GM21367 (cell line): ENCODE data around the gene C10orf53.
"Not testable (repeated sequence)": the region's sequence is repeated elsewhere in the genome, so short reads cannot be mapped to it uniquely, and the experiment has no call there.

Source experiments
- ATAC-seq: cut with Tn5 transposase; IDR thresholded peaks from one replicate; pipeline ENCODE4 v1.9.1; 2021; ENCODE audit not compliant: unreplicated experiment

The C10orf53 gene

DNA sequence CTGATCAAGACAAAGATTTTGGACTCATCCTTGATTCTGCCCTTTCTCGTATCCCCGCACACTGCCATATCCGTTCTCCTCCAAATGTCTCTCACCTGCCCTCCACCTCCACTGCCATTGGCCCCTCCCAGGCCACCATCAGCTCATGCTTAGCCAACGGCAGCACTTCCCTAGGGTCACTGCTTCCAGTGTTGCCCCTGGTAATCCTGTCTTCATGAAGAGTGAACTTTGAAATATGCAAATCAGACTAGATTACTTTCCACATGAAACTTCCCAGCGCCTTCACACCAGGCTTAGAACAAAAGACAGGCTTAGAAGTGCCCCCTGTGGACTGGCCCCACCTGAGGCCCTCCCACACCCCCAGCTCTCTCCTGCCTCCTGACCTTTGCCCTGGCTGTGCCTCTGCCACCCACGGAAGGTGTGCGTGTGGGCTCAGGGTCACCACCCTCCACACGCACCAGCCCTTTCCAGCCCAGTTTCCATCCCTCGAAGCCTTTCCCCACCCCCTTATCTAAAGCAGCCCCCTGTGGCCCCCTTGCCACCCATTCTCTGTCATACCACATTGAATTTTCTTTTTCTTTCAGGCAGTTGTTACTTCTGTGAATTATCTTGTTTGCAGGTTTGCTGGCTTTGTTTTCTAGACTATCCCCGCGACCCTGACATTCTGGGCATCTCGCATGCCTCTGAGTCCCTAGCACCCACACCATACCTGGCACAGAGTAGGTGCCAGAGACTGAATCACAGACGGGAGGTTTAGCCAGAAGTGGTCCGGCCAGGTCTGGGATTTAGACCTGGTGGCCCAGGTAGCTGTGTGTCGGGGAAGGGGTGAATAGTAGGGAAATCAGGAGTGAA lies 26.8 kb upstream of the C10orf53 start:
- ATAC-seq = no peak

- ATAC-seq = no peak
Measured at GRCh38 chr10:49653273-49653929, 26.1 kb upstream of the C10orf53 start.

DNA sequence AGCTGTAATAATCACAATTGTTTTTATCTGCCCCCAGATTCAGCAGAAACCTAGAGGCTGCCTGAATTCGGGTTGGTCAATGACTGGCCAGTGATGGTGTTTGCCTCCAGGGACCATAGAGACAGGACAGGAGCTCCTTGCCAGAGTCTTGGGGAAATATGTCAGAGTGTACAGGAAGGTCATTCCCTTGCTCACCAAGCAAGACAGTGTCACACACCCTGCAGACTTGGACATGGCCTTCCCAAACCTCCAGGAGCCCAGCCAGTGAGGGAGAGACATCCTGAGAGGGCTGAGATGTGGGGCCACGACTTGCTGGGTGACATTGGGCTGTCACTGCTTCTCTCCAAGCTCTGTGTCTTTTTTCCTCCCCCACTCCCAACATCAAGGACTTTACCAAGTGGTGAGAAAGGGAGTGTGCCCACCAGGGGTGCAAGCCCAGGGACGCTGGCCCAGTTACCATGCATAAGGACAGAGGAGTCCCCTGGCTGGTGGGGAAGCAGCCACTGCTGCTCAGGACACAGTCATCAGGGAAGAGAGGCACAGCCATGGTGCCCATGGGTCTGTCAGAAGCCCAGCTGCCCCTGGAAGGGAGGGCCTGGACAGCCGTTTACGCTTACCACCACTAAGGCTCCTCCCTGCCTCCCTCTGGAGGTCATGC lies 25.3 kb upstream of the C10orf53 start:
- ATAC-seq = no peak

GRCh38 chr10:49655099-49655498 lies 24.4 kb upstream of the C10orf53 start:
- no peak for ATAC-seq

DNA sequence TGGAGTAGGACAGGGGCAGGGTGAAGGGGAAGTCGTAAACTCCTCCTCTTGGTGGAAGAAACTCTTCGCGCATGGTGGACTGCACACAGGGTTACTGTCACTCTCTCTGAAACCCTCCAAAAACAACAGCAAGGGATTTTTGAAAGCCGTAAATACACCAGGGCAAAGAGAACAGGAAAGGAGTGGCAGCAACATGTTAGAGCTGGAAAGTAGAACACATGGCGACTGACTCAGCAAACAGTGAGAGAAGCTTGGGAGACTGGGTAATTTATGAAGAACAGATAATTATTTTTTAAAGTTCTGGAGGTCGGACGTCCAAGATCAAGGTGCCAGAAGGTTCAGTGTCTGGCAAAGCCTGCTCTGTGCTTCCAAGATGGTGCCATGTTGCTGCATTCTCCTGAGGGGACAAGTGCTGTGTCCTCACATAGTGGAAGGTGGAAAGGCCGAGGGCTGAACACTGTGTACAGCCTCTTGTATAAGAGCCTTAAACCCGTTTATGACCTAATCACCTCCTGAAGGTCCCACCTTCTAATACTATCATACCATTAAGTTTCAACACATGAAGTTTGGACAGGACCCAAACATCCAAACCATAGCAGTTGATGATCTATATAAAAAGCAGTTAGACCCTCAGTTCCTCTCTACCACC lies 22.5 kb upstream of the C10orf53 start:
- ATAC-seq = no peak

GRCh38 chr10:49657606-49658005 lies 21.8 kb upstream of the C10orf53 start:
- ATAC-seq = no peak

DNA sequence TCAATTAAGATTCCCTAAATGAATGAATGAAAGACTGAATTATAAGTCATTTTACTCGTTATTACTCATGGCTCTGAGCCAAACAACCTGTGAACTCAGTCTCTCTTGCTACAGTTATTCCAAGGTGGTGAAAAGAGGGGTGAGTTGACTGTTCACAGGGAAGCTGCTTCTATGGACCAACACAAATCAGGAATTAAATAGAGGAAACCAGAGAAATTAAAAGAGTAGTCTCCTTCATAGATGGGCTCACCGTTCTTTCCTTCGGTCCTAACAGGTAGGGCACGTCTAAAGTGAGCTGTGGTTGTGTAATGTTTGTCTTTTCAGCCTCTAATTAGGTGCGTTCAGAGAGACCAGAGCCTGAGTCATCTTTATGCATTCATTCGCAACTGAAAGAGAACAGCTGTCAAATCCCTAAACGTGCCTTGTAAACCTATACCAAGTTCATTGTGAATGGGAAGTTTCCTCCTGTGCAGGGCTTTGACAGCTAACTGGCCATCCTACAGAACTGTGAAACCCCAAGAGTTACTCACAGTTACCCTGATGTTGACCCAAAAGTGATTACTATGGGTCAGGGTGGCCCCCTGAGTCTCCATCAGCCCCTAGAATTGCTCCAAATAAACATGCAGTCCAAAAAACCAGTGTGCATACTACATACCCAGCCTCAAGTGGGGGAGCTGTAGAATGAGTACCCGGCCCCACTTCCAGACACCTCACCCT lies 18.2 kb upstream of the C10orf53 start:
- ATAC-seq = no peak

GRCh38 chr10:49662169-49662830 lies 17.2 kb upstream of the C10orf53 start:
- ATAC-seq = no peak

GRCh38 chr10:49663596-49663995 lies 15.9 kb upstream of the C10orf53 start:
- ATAC-seq = no peak

- ATAC-seq = no peak
Measured at GRCh38 chr10:49664006-49664841, 15.2 kb upstream of the C10orf53 start.

DNA sequence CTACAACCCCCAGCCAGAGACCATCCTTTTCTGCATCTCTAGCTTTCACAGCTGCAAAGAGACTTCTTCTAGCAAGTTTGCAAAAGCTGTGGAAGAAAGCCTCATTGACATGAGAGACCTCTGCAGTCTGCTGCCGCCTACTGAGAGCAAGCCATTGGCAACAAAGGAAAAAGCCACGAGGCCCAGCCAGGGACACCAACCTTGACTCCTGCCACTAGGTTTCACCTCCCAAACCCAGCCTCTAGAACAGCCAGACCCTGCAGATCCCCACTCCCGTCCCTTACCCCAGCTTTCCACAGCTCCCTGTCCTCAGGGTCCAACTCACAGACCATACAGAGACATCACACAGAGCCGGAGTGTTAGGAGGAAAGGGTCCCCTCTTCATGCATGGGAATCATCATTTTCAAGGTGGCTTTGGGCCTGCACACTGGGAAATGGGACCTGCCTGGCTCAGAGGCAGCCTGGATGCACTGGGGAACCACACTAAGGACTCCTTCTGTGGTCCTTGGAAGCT lies 14.6 kb upstream of the C10orf53 start:
- ATAC-seq = no peak

DNA sequence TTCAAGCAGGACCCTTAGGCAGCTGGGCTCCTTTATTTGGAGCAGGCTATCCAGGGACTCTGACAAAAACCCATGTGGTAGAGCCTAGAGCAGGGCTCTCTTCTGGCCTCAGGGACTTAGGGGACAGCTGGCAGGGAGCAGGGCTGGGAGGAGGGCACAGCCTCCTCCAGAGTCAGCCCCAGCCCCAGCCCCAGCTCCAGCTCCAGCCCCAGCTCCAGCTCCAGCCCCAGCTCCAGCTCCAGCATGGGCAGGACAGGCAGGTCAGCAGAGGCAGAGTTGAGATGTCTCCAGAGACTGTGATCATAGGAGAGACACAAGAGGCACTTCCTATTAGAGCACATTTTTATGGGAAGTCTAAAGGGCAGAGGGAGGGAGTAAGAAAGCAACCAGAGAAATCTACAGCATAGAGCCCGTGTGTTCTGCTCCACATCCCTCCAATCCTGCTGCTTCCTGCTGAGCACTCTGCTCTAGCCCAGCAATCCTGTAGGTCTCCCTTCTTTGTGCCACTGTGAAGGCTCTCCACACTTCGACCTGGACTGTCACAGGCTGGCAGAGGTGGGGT lies 13.3 kb upstream of the C10orf53 start:
- ATAC-seq = no peak

DNA sequence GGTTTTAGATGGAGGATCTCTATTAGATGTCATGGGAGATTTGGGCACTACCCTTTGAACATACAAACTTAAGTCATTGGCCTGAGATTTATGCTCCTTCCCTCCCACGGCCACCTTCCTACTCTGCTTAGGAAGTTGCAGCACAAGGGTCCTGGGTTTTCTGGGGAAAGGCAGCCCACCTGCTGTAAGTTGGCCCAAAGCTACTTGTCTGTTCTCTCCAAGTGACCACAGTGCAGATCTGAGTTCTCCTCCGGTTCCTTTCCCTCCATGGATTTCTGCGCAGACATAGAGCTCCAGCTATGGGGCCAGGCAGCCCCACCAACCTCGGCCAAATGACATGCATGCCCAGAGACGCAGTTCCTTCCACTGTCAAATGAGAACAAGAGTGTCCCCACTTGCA lies 12.8 kb upstream of the C10orf53 start:
- ATAC-seq = no peak

DNA sequence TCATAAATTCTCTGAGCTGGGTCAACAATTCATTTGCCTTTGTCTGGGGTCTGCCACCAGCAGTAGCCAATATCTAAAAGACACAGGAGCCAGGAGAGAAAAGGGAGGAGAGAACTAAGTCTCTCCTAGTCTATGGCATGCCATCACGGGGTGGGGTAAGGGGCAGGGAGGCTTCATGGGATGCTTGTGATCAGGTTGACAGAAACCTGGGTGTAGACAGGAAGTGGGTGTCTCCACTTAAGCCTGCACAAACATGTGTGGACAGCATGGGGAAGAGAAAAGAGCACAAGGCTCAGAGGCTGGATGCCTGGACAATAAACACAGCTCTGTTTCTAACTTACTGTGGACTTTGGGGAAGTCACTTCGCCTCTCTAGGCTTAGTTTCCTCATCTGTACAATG lies 11.5 kb upstream of the C10orf53 start:
- ATAC-seq = no peak

GRCh38 chr10:49668684-49669083 lies 10.8 kb upstream of the C10orf53 start:
- ATAC-seq = no peak

GRCh38 chr10:49678827-49679479 lies 498 bp upstream of the C10orf53 start:
- ATAC-seq = no peak

- ATAC-seq = not testable (repeated sequence)
Measured at GRCh38 chr10:49682449-49682848, 3.0 kb downstream of the C10orf53 start.

- no peak for ATAC-seq
Measured at GRCh38 chr10:49682879-49683278, 3.4 kb downstream of the C10orf53 start.
